Medulla oblongata (tissue), 1 donor: ENCODE results near the gene AIFM1.
A peak's percentile ranks its signal among the peaks of the same experiment; 100 is the strongest.

Source experiments
- DNase-seq: peaks from one replicate; pipeline ENCODE4 v3.0.0-alpha.2; 2015; ENCODE audit errors: extremely low spot score

The AIFM1 gene

GRCh38 chrX:130091980-130092522, 73.6 kb downstream of the AIFM1 start:
- DNase-seq, result no peak

- no peak for DNase-seq
Observed at GRCh38 chrX:130090364-130090763, 75.3 kb downstream of the AIFM1 start.

DNA sequence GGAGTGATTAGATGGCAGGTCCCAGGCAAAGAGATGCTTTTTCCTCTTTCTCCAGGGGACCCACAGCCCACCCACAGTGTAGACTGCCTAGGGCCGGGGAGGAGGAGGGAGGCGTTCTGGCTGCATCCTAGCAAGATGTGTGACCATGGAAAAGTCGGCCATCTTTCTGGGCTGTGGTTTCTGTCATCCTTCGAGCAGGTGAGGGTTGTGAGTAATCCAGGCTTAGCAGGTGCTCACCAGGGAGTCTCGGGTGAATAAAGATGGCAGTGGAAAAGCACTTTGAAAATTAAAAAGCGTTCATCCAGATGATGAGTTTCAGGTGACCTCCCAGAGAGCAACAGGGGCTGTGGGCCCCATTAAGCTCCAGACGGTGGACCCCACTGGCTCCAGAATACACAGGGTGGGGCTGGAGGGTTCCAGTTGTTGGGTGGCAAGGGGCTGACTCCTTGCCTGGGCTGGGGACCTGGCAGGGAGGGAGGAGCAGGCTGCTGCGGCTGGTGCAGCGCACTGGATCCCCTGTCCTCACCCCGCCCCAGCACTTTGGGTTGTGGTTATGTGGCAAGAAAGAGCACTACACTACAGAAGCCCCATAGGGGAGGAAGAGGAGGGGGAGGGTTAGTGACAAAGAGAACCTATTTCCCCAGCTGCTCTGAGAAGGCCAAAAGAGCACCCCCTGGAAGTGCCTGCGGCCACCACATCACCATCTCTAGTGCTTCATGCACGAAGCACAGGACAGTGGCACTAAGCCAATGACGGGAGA, 79.0 kb downstream of the AIFM1 start:
- DNase-seq, result no peak

- DNase-seq, result no peak
Observed at GRCh38 chrX:130085551-130086446, 79.8 kb downstream of the AIFM1 start.

GRCh38 chrX:130084631-130085237, 80.9 kb downstream of the AIFM1 start:
- no peak for DNase-seq

DNA sequence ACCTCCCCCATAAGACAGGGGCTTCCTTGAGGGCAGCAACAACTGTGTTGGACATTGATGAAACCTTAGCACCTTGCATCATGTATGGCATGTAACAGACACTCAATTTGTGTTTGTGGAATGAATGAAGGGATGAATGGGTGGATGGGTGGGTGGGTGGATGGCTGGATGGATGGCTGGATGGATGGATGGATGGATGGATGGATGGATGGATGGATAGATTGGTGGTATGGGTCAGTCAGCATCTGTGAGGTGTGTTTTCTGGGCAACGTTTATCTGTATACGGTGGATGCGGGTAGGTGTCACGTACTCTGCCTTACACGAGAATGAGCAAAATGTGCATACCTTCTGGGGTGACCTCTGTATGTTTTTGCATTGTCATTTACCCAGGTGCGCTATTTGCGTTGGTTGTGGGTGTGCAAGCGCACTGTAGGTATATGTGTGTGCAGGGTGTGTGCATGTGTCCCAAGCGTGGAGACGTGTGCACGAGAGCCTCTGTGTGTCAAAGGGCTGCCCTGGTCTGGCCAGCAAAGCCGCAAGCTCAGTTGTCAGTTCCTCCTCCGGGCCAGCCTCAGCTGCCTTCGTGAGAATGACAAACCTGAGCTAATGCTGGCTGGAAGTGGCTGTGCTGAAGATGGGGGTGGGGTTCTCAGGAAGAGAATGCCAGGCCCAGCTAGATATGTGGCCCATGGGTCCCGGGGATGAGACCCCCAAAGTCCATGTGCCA, 81.8 kb downstream of the AIFM1 start:
- DNase-seq, result no peak

DNA sequence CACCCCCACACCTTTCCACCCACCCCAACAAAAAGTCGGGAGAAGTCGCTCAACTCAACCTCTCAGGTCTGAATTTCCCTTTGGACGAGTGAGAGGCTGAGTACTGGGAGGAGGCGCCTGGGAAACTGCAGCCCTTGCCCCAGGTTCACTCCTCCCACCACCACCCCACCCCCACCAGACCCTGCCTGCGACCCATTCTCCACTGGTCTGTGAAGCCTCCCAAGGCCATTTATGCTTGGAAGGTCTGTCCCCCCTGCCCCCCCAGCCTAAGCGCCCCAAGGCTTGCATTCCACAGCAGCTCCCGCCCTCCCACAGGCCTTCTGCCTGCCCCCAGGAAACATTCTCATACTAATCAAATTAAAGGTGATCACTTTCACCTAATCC, 82.5 kb downstream of the AIFM1 start:
- DNase-seq, result no peak

DNA sequence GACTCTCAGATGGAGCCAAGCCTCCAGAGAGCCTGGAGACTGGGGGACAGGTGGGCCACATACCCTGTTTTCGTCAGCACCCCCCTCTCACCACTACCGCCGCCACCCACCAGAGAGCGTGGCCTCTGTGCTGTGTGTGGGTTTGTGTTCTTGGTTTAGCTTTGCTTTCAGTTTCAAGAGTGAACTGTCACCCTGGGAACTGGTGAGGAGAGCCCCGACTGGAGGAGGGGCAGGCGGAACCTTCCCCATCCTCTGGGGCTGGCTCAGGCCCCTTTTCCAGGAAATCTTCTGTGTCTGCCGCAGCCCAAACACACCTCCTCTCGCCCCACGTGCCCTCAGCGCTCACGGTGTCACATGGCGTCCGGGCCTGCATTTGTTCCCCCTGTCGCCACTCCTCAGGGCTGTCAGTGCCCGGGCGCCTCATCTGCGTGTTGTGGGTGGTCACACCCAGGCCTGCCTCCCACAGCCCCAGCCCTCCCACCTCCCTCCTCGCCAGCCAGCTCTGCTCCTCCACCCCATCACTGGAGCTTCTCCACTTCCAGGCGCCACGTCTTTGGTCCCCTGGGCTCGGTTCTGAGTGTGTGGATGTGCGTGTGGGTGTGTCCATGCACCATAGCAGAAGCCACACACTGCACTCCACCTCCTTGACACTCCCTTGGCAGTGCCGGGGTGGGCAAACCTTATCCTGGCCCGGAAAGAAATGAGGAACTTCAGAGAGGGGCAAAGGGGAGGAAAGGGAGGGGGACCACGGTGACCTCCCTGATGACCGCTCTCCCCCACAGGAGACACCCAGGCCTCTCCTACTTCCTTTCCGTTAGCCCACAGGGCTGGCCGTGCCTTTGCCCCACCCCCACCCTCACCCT, 83.2 kb downstream of the AIFM1 start:
- DNase-seq, result peak; percentile 43

DNA sequence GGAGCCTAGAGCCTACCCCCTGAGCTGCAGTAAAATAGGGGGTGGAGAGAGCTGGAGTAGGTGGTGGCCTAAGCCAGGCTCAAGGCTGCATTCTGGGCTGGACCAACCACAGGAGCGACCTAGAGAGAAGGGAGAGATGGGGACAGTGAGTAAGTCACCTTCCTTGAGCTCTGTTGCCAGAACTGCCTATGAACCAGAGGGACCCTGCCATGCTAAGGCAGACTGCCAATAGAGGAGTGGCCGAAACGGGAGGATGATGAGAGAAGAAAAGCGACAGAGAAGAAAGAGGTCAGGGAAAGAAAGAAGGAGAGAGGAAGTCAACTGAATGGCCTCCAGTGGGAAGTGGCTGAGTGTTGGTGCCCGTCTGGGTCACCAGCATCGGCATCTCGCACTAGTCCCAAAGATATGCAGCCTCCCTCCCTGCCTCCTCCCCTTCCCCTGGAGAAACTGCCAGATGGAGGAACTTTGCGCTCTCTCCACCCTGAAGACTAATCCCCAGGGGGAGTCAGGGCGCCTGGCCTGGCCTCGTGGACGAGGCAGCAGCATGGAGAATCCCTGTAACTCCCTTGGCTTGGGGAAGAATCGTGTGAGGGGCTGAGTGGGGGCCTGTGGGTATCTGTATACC, 84.1 kb downstream of the AIFM1 start:
- DNase-seq, result no peak

- DNase-seq, result no peak
Observed at GRCh38 chrX:130080791-130081367, 84.8 kb downstream of the AIFM1 start.

- DNase-seq, result peak; percentile 83
Observed at GRCh38 chrX:130079824-130080406, 85.7 kb downstream of the AIFM1 start.
